Transverse colon (tissue), 4 donors: ENCODE measurements around the gene METTL24. TPM values are rescaled to one million over a fixed set of nuclear protein-coding genes. Genes with fewer than 3 reads are reported as not detected.

ENCODE experiments used
- DNase-seq: peaks from one replicate; pipeline ENCODE4 v3.0.0-alpha.2; 2019
- H3K27ac ChIP-seq, 4 donors: fragments of 200-600 bp; sonication (generic); 2 replicates each; pipeline ENCODE4 v1.5.1; 2016 to 2018; ENCODE audit warnings: inconsistent platforms in 4 of 4
- H3K27me3 ChIP-seq: fragments of 200-600 bp; sonication (generic); 2 replicates; pipeline ENCODE4 v1.5.1; 2017; ENCODE audit warnings: inconsistent platforms
- H3K36me3 ChIP-seq, 4 donors: fragments of 200-600 bp; sonication (generic); 2 replicates each; pipeline ENCODE4 v1.5.1; 2017 to 2019; ENCODE audit warnings: inconsistent platforms in 4 of 4
- H3K4me1 ChIP-seq, 4 donors: fragments of 200-600 bp; sonication (generic); 2 replicates each; pipeline ENCODE4 v1.5.1; 2017 to 2020; ENCODE audit warnings: inconsistent platforms in 4 of 4
- H3K4me3 ChIP-seq, 4 donors: fragments of 200-600 bp; sonication (generic); 1 replicate in 1 of 4; 2 replicates in 3 of 4; pipeline versions ENCODE4 v1.5.1 to v1.6.1; 2017 to 2019; ENCODE audit warnings: inconsistent platforms in 4 of 4
- H3K9me3 ChIP-seq, 2 donors: fragments of 200-600 bp; sonication (generic); 2 replicates each; pipeline ENCODE4 v1.5.1; 2017 to 2019; ENCODE audit warnings: inconsistent platforms in 2 of 2
- EP300 ChIP-seq: sonication (generic); formaldehyde crosslinking; IDR thresholded peaks from one replicate; pipeline ENCODE4 v1.6.1; 2017; ENCODE audit warnings: antibody characterized with exemption, low read depth
- POLR2A ChIP-seq: fragments of 450-650 bp; IDR thresholded peaks from one replicate; pipeline ENCODE4 v1.6.1; 2016; ENCODE audit warnings: antibody characterized with exemption, mild to moderate bottlenecking, moderate library complexity
- POLR2AphosphoS5 ChIP-seq, 3 donors: sonication (generic); formaldehyde crosslinking; IDR thresholded peaks; one replicate each; pipeline ENCODE4 v1.6.1; 2016; ENCODE audit warnings: antibody characterized with exemption in 3 of 3
- WGBS, 2 donors: methylation state at CpG; one replicate each; pipeline ENCODE4 v1.1.5; 2018; ENCODE audit warnings: low coverage in 1 of 2; 5-methylcytosine and 5-hydroxymethylcytosine counted together
- in situ Hi-C, 4 donors: fragments of 200-750 bp; cut with MboI; loops; one replicate each; pipeline versions ENCODE4 v1.15.0 to v1.15.1; 2017; ENCODE audit warnings: low sequenced_read_pairs in 3 of 4, low pct_ligation_motif_present in 1 of 4, low pct_unique_long_range_greater_than_20kb in 1 of 4
- intact Hi-C: fragments of 100-400 bp; cut with DNase I; formaldehyde crosslinking; loops from one replicate; pipeline ENCODE4 v1.15.1; 2023; ENCODE audit warnings: low total_unique reads
- total RNA-seq, 4 donors: library from RNA; depleted of rRNA; stranded (reverse); fragments of >200 nt; gene quantifications; one replicate each; pipeline ENCODE4 v1.1.0, GENCODE V29; 2016
- TF ChIP-seq, protein P1 (sequence below), 5 experiments: fragments of 200-600 bp in 3 of 5; fragments of 450-650 bp in 2 of 5; sonication (generic) in 3 of 5; IDR thresholded peaks; 1 replicate in 2 of 5; 2 replicates in 3 of 5; pipeline ENCODE4 v1.5.1; 2016 to 2017; ENCODE audit warnings: antibody characterized with exemption in 5 of 5, inconsistent platforms in 3 of 5, mild to moderate bottlenecking in 2 of 5, moderate library complexity in 1 of 5

Gene METTL24, protein sequence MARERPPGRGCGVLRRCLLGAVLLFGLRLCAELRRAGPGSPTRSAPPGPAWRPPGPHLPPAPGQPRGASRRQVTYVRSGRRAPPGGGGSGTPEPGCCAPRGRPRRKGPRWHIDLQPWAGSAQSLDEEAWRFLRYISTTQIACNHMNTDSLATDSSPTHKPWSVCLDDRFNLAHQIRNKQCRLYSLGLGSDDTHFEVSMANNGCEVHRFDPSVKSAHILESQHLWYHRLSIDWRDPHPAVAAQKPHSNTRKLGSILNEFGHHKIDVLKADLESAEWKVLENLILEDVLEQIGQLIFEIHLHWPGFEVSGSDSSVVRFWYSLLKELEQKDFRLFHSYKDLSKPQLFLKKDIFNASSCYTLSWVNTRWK
- 10 to 100 TPM in 2 of 4 donors, 1 to 10 TPM in 2; 1.4 to 59.9 (median 14.7) TPM for total RNA-seq

DNA sequence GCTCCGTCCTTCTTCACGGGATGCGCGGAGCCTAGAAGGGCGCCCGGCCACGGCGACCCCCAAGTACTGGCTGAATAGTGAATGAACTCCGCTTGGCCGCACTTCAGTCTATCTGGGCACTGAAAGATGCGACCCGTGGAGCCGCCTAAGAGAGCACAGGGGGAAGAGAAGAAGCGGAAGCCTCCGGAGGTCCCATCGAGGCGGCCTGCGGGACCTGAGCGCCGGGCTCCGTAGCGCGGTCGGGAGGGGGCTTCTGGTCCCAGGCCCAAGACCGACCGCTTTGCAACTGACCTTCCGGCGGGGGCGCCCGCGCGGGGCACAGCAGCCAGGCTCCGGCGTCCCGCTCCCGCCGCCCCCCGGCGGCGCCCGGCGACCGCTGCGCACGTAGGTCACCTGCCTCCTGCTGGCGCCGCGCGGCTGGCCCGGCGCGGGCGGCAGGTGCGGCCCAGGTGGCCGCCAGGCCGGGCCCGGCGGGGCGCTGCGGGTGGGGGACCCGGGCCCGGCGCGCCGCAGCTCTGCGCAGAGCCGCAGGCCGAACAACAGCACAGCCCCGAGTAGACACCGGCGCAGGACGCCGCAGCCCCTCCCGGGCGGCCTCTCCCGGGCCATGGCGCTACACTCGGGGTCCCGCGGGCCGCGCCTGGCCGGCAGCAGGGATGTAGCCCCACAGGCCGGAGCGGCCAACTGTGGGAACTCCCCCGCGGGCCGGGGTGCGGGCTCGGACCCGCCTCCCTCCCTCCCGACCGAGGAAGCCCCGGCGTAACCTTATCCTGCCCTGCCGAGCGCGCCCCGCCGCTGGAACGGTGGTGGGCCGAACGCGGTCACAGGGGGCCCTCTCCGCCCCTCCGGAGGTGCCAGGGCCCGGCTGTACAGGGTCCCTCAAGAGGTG, at the start of gene METTL24:
Gene METTL24 (minus strand): TSS at position 686 of the 889 bp plus-strand sequence. CDS start 77 bp downstream, at position 609.
- H3K27ac ChIP-seq = peak within 1 kb of the TSS; percentile 83 to 93 (median 85)
- intact Hi-C loops = no loop called here
- no peaks in the 10 kb centered on the region for H3K9me3 ChIP-seq
- peaks cover 0 to 26% (median 2%) of the 10 kb centered on the region in 4 donors for H3K4me1 ChIP-seq
- DNase-seq = no peak
- H3K27me3 ChIP-seq = peaks cover 31% of the 10 kb centered on the region
- WGBS, 2 donors = 3% methylated on average over 49 of the region's 107 CpGs; no CpG with 5 or more reads in 1 of the 2 donors
- in situ Hi-C loops = no loop called here
- TF ChIP-seq POLR2A (no peak), EP300 (no peak), POLR2AphosphoS5 (IDR thresholded peaks at IDR 0.05) (no peak)
- H3K36me3 ChIP-seq = no peaks in the 10 kb centered on the region
- peak within 1 kb of the TSS; percentile 46 to 61 (median 49) for H3K4me3 ChIP-seq

DNA sequence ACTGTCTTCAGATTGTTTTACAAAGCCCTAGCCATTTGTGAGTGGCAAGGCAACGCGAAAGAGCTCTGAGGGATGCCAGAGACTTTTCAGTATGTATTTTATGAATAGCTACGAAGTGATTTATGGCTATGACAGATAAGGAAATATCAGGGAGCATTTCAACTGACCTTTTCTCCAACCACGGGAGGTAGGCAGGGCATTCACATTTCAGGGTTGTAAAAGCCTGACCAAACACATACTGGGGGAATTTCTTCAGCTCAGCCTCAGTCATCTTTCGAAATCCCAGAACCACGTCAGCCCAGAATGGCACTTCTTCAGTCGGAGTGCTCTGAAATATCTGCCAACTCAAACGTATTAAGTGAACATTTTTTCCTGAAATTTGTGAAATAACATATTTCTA, 46.5 kb upstream of the METTL24 start:
- peaks cover 0 to 3% (median 0%) of the 10 kb centered on the region in 4 donors for H3K4me1 ChIP-seq
- in situ Hi-C loops (no loop called here), intact Hi-C loops (no loop called here)
- 30 to 46% methylated on average over 7 to 8 of the region's 8 CpGs for WGBS, 2 donors
- no peak overlapping the region for H3K4me3 ChIP-seq
- H3K9me3 ChIP-seq = no peaks in the 10 kb centered on the region
- H3K27ac ChIP-seq = no peak overlapping the region
- TF ChIP-seq, protein P1, sequence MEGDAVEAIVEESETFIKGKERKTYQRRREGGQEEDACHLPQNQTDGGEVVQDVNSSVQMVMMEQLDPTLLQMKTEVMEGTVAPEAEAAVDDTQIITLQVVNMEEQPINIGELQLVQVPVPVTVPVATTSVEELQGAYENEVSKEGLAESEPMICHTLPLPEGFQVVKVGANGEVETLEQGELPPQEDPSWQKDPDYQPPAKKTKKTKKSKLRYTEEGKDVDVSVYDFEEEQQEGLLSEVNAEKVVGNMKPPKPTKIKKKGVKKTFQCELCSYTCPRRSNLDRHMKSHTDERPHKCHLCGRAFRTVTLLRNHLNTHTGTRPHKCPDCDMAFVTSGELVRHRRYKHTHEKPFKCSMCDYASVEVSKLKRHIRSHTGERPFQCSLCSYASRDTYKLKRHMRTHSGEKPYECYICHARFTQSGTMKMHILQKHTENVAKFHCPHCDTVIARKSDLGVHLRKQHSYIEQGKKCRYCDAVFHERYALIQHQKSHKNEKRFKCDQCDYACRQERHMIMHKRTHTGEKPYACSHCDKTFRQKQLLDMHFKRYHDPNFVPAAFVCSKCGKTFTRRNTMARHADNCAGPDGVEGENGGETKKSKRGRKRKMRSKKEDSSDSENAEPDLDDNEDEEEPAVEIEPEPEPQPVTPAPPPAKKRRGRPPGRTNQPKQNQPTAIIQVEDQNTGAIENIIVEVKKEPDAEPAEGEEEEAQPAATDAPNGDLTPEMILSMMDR (IDR thresholded peaks at IDR 0.05) = no peak
- TF ChIP-seq POLR2A = no peak
- no peak for TF ChIP-seq EP300
- no peak for TF ChIP-seq POLR2AphosphoS5 (IDR thresholded peaks at IDR 0.05)
- H3K36me3 ChIP-seq = no peaks in the 10 kb centered on the region
- no peak for DNase-seq
- no peaks in the 10 kb centered on the region for H3K27me3 ChIP-seq

DNA sequence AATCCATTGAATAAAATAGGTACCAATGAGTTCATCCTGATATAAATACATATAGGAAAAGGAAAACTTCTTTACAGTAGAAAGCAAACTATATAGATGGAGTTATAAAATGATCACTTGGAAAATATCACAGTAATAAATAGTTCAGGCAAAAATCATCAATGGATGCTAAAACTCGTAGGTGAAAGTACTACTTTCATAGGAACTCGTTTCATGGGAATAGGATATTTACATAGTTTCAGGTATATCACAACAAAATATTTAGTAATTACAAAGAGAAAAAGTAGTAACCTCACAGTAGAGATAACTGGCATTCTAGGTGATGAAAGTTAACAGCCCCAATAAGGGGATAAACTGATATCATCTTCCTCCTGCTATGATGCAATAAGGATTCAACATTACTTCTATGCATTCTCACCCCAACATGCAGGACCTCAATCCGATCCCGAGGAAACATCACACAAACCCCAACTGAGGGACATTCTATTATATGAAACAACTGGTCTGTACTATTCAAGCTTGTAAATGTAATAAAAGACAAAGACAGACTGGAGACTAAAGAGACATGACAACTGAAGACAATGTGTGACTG, 43.5 kb upstream of the METTL24 start:
- Histone ChIP-seq H3K27ac (no peak overlapping the region), H3K27me3 (no peaks in the 10 kb centered on the region), H3K9me3 (no peaks in the 10 kb centered on the region), H3K4me1 (peaks cover 0 to 3% (median 0%) of the 10 kb centered on the region in 4 donors), H3K4me3 (no peak overlapping the region), H3K36me3 (no peaks in the 10 kb centered on the region)
- intact Hi-C loops (no loop called here), in situ Hi-C loops (no loop called here)
- TF ChIP-seq POLR2AphosphoS5 (IDR thresholded peaks at IDR 0.05) (no peak), POLR2A (no peak), EP300 (no peak)
- TF ChIP-seq, protein P1 (IDR thresholded peaks at IDR 0.05) = no peak
- WGBS, 2 donors = 81 to 88% methylated on average over 4 of the region's 4 CpGs
- no peak for DNase-seq

- H3K27ac ChIP-seq = no peak overlapping the region
- in situ Hi-C loops = no loop called here
- TF ChIP-seq POLR2AphosphoS5 (IDR thresholded peaks at IDR 0.05) (no peak), POLR2A (no peak), EP300 (no peak)
- TF ChIP-seq, protein P1 (IDR thresholded peaks at IDR 0.05) = no peak
- no peaks in the 10 kb centered on the region for H3K9me3 ChIP-seq
- H3K4me3 ChIP-seq = peak overlapping the region in 3 of 4 donors; percentile 4 to 45 (median 38)
- no peak for DNase-seq
- H3K36me3 ChIP-seq = no peaks in the 10 kb centered on the region
- peaks cover 0 to 3% (median 0%) of the 10 kb centered on the region in 4 donors for H3K4me1 ChIP-seq
- intact Hi-C loops = no loop called here
- H3K27me3 ChIP-seq = no peaks in the 10 kb centered on the region
- 33 to 61% methylated on average over 1 to 3 of the region's 18 CpGs for WGBS, 2 donors
Measured at GRCh38 chr6:110400208-110400607, 42.1 kb upstream of the METTL24 start.
